Stimulated activated CD8-positive, alpha-beta memory T cell treated with anti-CD3 and anti-CD28 coated beads, Interleukin-15, amount 100 ng/mL, for 24 hours (primary cell): ENCODE data around the gene SGPL1.

Source experiments
- DNase-seq: peaks from one replicate; pipeline ENCODE4 v3.0.0-alpha.2; 2020; ENCODE audit warnings: low read depth

Gene SGPL1

DNA sequence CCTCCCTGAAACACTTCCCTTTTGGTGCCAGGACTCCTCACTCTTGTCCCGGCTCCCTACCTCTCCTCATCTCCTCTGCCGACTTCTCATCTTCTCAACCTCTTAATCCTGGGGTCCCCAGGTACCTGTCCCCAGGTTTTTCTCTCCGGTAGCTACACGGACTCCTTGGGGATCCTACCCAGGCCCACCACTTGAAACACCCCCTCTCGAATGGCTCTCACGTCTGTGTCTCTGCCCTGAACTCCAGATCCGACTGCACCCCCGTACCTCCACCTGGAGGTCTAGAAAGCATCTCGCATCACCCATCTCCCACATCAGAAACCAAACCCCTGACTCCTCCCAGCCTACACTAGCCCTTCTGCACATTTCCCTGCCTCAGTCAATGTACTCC is 35.4 kb upstream of the SGPL1 start:
- DNase-seq, result no peak

DNA sequence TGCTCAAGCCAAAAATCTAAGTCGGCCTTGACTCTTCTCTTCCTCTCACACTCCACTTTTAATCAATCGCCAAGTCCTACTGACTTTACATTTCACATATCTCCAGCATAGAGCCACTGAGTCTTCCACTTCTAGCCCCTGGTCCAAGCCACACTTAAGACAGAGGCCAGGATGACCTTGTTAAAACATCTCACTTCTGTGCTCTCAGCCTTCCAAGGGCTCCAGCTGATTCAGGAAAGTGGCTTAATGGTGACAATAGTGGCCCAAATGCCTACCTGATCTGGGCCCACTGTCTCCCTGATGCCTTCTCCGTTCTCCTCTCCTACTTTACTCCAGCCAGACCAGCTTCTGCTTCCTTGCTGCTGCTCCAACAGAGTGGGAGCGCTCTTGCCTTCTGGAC is 35.0 kb upstream of the SGPL1 start:
- DNase-seq, result no peak

GRCh38 chr10:70781461-70782051 is 34.2 kb upstream of the SGPL1 start:
- no peak for DNase-seq

GRCh38 chr10:70782086-70782745 is 33.5 kb upstream of the SGPL1 start:
- DNase-seq, result no peak

DNA sequence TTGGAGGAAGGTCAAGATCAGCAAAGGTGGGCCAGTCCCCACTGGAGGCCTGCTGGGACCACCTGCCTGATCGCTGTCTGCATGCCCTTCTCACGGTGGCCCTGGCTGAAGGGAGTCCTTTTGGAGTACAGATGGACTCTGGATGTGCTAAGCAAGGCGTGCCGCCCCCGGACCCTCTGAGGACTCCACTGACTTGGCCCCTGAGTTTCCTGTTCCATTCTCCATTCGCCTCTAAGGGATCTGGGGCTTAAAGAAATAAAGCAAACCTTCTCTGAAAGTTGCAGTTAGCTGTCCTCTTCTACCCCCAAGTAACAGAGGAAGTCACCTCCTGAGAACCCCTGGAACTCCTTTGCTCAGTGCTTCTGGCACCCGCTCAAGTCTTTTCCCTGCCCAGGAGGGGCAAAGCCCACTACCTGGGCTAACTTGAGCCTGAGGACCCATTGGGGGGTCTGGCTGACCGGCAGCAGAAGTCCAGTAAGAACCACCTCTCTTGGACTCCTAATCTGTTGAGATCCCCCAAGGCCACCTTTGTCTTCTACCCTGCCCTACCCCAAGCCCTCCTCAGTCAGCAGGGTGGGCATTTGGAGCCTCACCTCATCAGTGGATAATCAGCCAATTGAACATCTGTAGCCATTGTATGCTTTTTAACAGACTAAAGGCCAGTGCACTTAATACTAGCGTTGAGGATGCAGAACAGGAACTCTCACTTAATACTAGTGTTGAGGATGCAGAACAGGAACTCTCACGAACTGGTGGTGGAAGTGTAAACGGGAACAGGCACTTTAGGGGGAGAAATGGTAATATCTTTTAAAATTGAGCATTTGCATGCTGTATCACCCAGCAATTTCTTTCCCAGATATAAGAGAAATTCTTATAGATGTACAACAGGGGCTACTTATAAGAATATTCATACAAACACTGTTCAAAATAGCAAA is 32.7 kb upstream of the SGPL1 start:
- DNase-seq, result no peak

DNA sequence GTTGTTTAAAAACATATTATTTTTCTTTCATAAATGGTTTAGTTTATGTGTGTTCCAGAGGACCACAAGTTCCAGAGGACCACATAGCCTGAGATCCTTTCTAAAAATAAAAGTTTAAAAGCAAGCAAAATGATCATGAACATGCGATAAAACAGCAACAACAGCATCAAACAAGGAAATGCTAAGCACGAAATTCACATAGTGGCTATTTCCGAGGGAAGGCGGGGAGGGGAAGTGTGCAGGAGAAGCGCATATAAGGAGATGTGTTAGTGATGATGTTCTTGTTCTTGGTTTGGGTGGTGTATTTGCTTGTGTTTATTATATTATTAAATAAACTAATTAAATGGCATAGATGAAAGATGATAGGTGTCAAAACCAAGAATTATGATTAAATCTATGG is 31.7 kb upstream of the SGPL1 start:
- DNase-seq, result no peak

GRCh38 chr10:70784471-70784870 is 31.3 kb upstream of the SGPL1 start:
- DNase-seq, result no peak

- DNase-seq, result no peak
These were observed 30.6 kb upstream of the SGPL1 start, which contains the start of gene TBATA for GRCh38 chr10:70785190-70785589. Gene TBATA, minus strand, starts transcription at chr10:70785377. Its CDS starts 1,998 bp downstream, at chr10:70783379.

DNA sequence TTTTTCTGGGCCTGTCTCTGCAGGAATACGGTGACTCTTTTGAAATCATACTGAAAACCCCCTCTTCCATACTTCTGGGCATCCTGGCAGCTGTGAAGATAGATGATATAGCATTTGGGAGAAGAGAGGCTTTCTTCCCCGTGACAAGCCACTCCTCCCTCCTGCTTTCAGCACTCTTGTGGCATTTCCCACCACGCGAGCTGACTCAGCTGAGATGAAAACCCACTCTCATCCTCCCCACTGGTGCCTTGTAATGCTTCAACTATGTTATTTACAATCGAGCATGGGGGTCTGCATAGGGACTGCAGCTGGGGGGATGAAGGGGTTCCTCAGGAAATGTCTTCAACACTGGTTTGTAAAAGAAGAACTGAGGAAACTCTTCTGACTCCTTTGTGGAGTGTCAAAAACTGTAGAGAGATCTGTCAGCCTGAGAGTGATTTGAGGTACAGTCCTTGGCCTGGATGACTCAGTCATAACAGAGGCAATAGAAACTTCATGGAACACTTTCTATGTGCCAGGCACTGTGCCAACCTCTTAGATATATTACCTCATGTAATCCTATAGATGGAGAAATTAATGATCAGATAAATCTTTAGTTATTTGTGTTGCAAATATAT is 28.8 kb upstream of the SGPL1 start:
- no peak for DNase-seq

DNA sequence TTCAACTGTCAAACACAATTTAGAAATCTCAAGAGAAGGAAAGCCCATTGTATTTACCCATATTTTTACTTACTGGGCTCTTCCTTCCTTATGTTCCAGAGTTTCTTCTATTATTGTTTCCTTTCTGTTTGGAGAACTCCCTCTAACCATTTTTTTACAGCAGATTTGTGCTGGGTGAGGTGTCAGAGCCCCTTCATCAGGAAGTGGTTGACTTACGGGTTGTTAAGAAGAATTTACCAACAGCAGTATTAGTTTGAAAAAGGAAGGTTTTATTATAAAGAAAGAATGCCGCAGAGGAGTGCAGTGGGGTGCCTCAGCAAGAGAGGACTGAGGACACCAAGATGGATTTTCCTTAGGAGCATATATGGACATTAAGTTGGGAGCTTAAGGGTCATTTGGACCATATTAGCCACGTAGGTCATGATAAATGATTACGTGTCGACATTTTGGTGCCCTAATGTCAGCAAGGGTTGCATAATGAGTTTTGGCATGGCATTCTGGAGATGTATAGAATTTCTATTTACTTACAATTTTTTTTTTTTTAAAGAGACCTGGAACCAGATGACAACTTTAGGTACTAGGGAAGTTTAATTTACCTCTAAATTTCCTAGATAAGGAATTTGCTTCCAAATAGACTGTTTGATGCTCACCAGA is 24.2 kb upstream of the SGPL1 start:
- no peak for DNase-seq

- DNase-seq, result no peak
These were observed 20.1 kb upstream of the SGPL1 start for GRCh38 chr10:70795613-70796012.

- no peak for DNase-seq
These were observed 17.9 kb upstream of the SGPL1 start for GRCh38 chr10:70797840-70798239.

DNA sequence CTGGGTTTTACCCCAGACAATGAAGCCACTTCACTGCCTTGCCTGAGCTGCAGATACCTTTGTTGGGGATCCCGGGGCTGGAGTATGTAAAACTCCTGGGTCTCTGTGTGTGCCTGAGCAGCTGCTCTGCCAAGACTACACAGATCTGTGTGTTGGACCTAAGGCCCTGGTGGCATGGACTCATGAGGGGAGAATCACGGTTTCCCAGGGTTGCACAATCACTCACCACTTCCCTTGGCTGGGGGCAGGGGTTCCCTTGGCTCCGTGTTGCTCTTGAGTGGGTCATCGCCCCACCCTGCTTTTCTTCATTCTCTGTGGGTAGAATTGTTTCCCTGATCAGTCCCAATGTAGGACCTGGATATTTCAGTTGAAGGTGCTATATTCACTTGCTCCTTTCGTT is 16.6 kb upstream of the SGPL1 start:
- no peak for DNase-seq

DNA sequence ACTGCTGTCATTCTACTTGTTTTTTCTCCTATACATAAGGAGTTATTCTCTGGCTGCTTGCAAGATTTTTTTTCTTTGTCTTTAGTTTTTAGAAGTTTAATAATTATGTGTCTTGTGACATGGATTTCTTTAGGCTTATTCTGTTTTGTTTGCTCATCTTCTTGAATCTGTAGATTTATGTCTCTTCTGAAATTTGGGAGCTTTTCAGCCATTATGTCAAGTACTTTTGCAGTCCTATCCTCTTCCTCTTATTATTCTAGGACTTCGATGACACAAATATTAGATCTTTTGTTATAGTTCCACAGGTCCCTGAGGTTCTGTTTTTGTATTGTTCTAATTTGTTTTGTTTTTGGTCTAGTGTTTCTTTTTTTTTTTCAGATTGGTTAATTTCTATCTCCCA is 13.9 kb upstream of the SGPL1 start:
- DNase-seq, result no peak

- DNase-seq, result no peak
These were observed 11.8 kb upstream of the SGPL1 start for GRCh38 chr10:70803775-70804420.

DNA sequence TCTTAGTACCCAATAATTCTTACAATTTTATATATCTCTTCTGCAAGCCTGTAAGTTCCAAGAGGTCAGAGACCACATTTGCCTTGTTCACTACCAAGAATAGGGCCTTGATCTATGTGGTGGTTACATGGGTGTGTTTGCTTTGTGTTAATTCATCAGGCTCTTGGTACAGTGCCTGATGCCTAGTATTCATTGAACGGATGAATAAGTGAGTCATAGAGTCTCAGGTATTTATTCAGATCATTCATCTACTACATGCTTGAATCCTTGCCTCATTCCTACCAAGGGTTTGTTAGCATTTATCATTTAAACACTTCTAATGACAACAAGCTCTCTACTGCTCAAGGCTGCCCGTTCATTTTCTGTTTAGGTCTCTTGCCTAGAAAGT is 11.3 kb upstream of the SGPL1 start:
- no peak for DNase-seq

GRCh38 chr10:70805619-70806215 is 10.0 kb upstream of the SGPL1 start:
- no peak for DNase-seq

GRCh38 chr10:70806841-70807240 is 8.9 kb upstream of the SGPL1 start:
- DNase-seq, result no peak

- DNase-seq, result no peak
These were observed 8.2 kb upstream of the SGPL1 start for GRCh38 chr10:70807556-70807955.

GRCh38 chr10:70809011-70809611 is 6.6 kb upstream of the SGPL1 start:
- DNase-seq, result no peak

- no peak for DNase-seq
These were observed 6.0 kb upstream of the SGPL1 start for GRCh38 chr10:70809726-70810125.
